Loucy (cell line): Measurements from ENCODE around the gene PMM1.

Experiments
- CTCF ChIP-seq: fragments of 200-600 bp; sonication (generic); conservative IDR thresholded peaks from 2 replicates; pipeline ENCODE4 v1.5.1; 2014; ENCODE audit warnings: mild to moderate bottlenecking, antibody characterized with exemption, low read length
- EZH2phosphoT487 ChIP-seq: fragments of 200-600 bp; IDR thresholded peaks from 2 replicates; pipeline ENCODE4 v1.6.1; 2018; ENCODE audit warnings: antibody characterized with exemption, mild to moderate bottlenecking, moderate library complexity, borderline replicate concordance

- TF ChIP-seq CTCF, result no peak
- TF ChIP-seq EZH2phosphoT487, result no peak
Observed at GRCh38 chr22:41557401-41558240, 32.0 kb downstream of the PMM1 start.
